ENCODE results near the gene TLL2.
A peak's percentile ranks its signal among the peaks of the same experiment; 100 is the strongest.

The TLL2 gene

DNA sequence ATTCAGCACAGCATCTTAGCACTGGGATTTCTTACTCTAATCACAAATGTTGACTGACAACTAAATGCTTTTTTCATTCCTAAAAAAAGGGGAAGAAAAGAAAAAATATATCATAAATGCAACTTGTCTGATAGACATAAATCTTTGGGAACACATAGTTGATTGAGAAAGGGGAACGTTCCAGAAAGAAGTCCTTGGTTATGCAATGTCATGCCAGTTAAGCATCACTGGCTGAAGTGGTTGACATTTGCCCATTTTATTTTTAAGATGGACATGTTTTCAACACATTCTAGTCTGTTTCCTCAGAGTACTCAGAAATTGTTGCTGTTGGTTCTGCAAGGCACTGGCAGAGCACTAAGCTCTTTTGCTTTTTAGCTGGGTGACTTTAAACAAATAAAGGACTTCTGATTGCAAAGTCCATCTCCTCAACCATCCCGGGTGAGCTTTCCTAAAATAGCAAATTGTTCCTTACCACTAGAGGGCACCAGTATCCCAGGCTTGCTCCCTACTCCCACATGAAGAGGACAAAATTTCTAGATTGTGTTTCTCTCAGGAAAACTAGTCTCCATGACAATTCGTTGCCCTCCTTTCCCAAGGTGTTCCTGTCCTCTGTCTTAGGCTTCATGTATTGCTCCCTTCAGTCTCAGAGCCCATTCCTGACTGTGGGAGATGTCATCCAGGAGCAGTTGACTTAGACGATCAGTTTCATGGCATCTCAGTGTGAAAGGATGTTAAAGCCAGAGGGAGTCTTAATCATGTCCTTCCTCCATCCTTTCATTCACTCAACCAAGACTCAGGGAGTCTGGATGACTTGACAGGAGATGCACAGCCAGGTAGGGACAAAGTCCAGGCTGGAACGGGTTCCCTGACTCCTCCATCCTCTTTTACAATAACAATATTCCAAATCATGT is 178.9 kb downstream of the TLL2 start:
- no peaks in the 10 kb centered on the region for H3K27me3 Mint-ChIP-seq
- no peaks in the 10 kb centered on the region for H3K9me3 Mint-ChIP-seq
- no peak overlapping the region for H3K27ac Mint-ChIP-seq
- peaks cover 32% of the 10 kb centered on the region for H3K4me1 Mint-ChIP-seq
- H3K4me3 Mint-ChIP-seq: no peak overlapping the region
- H3K36me3 Mint-ChIP-seq: no peaks in the 10 kb centered on the region

DNA sequence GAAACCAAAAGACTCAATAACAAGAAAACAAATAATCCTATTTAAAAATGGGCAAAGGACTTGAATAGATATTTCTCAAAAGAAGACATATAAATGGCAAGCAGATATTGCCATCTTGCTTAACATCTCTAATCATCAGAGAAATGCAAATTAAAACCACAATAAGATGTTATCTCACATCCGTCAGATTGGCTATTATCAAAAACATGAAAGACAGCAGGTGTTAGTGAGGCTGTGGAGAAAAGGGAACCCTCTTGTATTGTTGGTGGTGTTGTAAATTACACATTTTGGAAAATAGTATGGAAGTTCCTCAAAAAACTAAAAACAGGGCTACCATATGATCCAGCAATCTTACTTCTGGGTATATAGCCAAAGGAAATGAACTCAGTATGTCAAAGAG is 180.6 kb downstream of the TLL2 start:
- no peak overlapping the region for H3K27ac Mint-ChIP-seq
- H3K4me3 Mint-ChIP-seq: no peak overlapping the region
- no peaks in the 10 kb centered on the region for H3K9me3 Mint-ChIP-seq
- H3K36me3 Mint-ChIP-seq: no peaks in the 10 kb centered on the region
- peaks cover 32% of the 10 kb centered on the region for H3K4me1 Mint-ChIP-seq
- H3K27me3 Mint-ChIP-seq: no peaks in the 10 kb centered on the region

DNA sequence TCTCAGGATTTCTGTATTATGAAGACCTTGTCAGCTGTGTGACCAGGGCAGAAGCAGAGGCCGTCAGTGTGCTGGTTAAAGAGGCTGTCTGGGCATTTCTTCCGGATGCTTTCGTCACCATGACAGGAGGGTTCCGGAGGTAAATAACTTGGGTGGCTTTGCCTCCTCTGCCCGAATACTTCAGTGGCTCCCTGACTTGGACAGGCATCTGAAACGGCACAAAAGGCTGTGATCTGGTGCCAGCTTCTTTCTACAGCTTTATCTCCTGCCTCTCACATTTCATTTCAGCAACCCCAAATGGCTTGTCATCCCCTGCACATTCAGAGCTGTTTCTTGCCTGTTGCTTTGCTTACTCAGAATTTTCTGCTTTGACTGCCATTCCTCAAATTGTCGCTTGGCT is 186.3 kb downstream of the TLL2 start:
- H3K9me3 Mint-ChIP-seq: no peaks in the 10 kb centered on the region
- no peak overlapping the region for H3K27ac Mint-ChIP-seq
- peaks cover 4% of the 10 kb centered on the region for H3K4me1 Mint-ChIP-seq
- H3K27me3 Mint-ChIP-seq: no peaks in the 10 kb centered on the region
- no peak overlapping the region for H3K4me3 Mint-ChIP-seq
- H3K36me3 Mint-ChIP-seq: no peaks in the 10 kb centered on the region

DNA sequence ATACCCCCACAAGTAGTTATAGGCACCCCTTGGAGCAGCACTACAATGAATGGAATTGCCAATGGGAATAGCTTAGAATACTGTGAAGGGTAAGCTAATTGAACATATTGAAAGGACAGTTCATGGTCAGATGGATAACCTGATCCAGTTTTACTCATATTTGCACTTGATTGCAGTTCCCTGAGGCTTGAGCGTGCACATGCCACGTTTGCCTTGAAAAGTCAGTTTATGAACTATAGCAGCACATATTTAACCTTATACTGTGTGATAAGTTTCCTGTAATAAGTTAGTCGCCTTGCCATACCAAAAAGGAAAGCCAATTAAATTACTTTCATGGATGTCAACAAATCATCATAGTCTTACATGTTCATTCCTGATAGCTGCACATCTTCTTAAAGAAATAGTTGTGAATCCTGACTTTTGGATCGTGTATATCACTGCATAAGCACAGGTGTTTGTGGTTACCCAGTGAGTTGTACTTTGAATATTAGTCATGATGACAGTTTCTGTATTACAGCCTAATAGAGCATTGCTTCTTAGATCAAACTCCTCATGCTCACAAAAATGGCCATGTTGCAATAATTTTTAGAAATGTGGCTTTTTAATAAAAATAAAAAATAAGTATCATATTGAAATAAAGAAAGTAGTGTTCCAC is 187.9 kb downstream of the TLL2 start:
- no peaks in the 10 kb centered on the region for H3K27me3 Mint-ChIP-seq
- H3K9me3 Mint-ChIP-seq: no peaks in the 10 kb centered on the region
- H3K4me1 Mint-ChIP-seq: no peaks in the 10 kb centered on the region
- H3K36me3 Mint-ChIP-seq: no peaks in the 10 kb centered on the region
- no peak overlapping the region for H3K27ac Mint-ChIP-seq
- H3K4me3 Mint-ChIP-seq: no peak overlapping the region

DNA sequence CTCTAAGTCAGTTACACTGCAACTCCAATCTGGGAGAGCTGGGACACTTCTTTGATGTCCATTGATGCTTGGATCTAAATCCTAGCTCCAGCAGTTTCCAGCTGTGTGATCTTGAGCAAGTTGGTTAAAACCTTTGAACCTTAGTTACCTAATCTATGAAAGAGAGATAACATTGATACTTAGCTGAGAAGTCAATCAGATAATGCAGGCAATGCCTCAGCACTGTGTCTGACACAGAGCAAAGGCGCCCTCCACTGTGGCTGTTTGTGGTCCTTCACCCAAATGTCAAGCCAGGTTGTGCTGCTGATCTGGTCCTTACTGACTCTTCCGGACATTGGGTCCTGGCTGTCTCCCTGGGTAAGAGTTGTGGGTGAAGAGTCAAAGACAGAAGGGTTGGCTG is 189.3 kb downstream of the TLL2 start:
- Mint-ChIP-seq H3K4me1 (no peaks in the 10 kb centered on the region), H3K36me3 (no peaks in the 10 kb centered on the region), H3K9me3 (no peaks in the 10 kb centered on the region), H3K27ac (no peak overlapping the region), H3K4me3 (no peak overlapping the region), H3K27me3 (peaks cover under 1% of the 10 kb centered on the region)

DNA sequence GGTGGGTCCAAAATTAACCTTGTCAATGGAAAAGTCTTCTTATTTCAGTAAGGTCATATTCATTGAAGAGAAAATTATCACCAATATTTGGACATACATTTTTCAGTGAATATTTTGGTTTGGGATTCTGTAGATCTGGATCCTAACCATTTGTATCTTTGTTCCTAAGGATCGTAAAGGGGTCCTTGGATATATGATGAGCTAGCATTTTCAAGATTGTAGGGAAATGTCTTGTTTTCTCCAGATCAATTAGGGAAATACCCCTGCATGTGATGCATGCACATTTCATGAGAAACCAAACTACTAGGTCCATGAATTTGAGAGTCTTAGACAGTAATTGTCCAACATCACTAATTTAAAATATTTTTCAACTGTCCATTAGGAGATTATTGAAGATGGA is 191.5 kb downstream of the TLL2 start:
- H3K9me3 Mint-ChIP-seq: no peaks in the 10 kb centered on the region
- H3K27me3 Mint-ChIP-seq: peaks cover 2% of the 10 kb centered on the region
- no peak overlapping the region for H3K27ac Mint-ChIP-seq
- H3K36me3 Mint-ChIP-seq: no peaks in the 10 kb centered on the region
- no peak overlapping the region for H3K4me3 Mint-ChIP-seq
- H3K4me1 Mint-ChIP-seq: no peaks in the 10 kb centered on the region

DNA sequence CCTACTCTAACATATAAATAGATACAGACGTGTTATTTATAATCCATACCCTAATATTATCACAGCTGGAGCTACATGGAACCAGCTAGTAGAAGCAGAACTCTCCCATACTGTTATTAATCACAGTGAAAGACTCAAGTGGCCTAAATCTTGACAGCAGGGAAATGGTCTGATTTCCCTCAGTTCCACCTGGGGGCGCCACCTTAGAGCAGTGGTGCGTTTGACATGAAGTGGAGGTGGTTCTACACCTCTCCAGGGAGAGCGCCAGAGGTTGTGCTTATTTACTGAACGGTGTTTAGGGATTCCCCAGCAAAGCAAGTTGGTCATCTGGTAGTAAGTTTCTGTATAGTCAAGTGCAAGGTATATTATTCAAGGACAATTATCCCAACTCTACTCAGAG is 191.9 kb downstream of the TLL2 start:
- no peaks in the 10 kb centered on the region for H3K9me3 Mint-ChIP-seq

DNA sequence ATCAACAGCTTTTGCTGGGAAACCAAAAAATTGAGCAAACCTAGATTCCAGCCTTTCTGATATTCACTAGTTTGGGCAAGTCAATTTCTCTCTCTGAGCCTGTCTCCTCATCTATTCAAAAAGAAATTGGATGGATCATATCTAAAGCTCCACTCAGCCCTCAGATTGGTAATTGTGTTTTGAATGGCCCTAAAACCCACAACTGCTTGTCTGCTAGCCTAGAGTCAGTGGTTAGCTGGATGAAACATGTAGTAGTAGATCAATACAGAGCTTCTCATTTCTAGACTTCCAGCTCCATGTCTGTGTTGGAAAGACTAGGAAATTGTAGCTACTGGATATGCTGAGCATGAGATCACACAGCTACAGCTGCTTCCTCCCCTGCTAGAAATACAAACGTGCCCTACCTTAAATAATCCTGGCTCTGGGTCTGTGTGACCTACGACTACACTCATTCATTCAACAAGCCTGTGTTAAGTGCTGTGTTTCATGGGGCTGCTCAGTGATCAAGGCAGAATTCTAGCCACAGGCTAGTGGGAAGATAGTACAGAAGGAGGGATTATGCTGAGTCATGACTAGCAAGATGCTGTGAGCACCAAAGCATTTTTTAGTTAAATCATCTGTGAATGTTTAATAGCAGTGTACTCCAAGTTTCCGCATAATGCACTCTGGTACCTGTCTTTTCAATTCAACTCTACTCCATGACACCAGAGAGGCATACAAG is 193.8 kb downstream of the TLL2 start:
- no peaks in the 10 kb centered on the region for H3K9me3 Mint-ChIP-seq
- peaks cover 3% of the 10 kb centered on the region for H3K4me1 Mint-ChIP-seq
- H3K27ac Mint-ChIP-seq: peak overlapping the region; percentile 14

More for the DNA sequence above, 191.9 kb downstream of the TLL2 start:
- Mint-ChIP-seq H3K27me3 (peaks cover 2% of the 10 kb centered on the region), H3K36me3 (no peaks in the 10 kb centered on the region), H3K27ac (no peak overlapping the region), H3K4me1 (no peaks in the 10 kb centered on the region), H3K4me3 (no peak overlapping the region)

DNA sequence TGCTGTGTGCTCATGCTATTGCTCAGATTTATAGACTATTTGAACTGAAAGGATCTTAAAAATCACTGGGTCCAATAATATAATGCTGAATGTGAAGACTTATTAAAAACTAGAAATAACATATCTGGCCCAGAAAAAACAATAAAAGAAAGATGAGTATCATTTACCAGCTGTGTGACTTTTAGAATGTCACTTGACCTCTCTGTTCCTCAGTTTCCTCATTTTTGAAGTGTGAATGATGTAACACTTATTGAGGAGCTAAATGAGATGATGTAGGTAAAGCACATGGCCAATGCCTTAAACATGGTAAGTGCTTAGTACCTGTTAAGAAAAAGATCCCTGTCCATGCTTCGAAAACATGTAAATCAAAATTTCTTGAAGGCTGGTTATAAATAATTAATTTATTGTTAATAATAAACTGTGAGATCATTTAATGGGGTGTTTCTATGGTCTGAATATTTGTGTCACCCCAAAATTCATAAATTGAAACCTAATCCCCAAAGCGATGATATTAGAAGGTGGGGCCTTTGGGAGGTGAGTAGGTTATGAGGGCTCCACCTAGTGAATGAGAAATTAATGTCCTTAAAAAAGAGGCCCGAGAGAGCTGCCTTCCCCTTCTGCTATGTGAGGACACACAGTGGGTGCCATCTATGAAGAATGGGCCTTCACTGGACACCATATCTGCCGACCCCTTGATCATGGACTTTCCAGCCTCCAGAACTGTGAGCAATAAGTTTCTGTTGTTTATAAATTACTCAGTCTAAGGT is 196.5 kb downstream of the TLL2 start:
- Mint-ChIP-seq H3K4me1 (peaks cover 3% of the 10 kb centered on the region), H3K36me3 (no peaks in the 10 kb centered on the region), H3K27ac (no peak overlapping the region), H3K4me3 (no peak overlapping the region), H3K27me3 (peaks cover 3% of the 10 kb centered on the region), H3K9me3 (no peaks in the 10 kb centered on the region)

More for the DNA sequence above, 193.8 kb downstream of the TLL2 start:
- no peaks in the 10 kb centered on the region for H3K36me3 Mint-ChIP-seq
- H3K4me3 Mint-ChIP-seq: no peak overlapping the region
- H3K27me3 Mint-ChIP-seq: peaks cover 3% of the 10 kb centered on the region
